ENCODE results near the gene TRIP12. TPM values are rescaled to one million over a fixed set of nuclear protein-coding genes. Genes with fewer than 3 reads are reported as not detected.

Gene TRIP12
- total RNA-seq: 254 and 274 TPM in 2 replicates
- 140 TPM for total RNA-seq (2013)
- polyA plus RNA-seq: 30.9 and 56.1 TPM in 2 replicates
- 126 and 135 TPM in 2 replicates for polyA minus RNA-seq

DNA sequence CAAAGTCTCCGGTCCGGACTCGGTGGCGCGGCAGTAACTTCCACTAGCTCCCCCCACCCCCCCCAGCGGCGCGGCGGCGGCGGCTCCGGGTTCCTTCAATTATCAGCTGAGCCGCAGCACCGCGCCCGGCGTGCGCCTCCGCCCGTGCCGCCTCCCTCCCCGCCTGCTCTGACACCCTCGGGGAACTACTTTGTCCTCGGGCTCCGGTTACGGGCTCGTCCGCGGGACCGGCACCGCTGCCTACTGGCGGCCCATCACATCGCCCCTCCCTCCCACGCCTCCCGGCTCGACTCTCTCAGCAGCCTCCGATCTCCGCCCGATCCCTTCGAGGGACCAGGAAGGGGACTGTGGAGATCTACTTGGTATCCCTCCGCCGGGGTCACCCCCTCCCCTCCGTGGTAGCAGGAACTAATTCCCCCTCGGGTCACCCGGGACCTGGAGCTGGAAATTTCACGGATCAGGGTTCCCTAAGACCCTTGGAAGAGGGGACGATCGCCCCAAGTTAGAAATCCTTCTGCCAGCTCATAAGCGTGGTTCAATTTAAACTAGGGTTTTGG is at the start of gene TRIP12:
TSS of gene TRIP12 (minus strand) at position 118 of the 557 bp plus-strand sequence. CDS start 41,930 bp downstream, outside the sequence.
- Histone ChIP-seq H3K79me2 (ENCODE audit: control insufficient read depth, insufficient read depth, low read length) (peaks cover 50% of the 10 kb centered on the region), H3K27me3 (replicated peaks in 1 of 4; ENCODE audit: control extremely low read depth in 1 of 4, control insufficient read depth in 3 of 4, insufficient read depth in 4 of 4, low read length in 3 of 4) (no peaks in the 10 kb centered on the region), H3K36me3 (replicated peaks in 1 of 2; ENCODE audit: control extremely low read depth in 1 of 2, control insufficient read depth in 1 of 2, extremely low read depth in 1 of 2, insufficient read depth in 2 of 2, low read length in 1 of 2) (peaks cover 1 to 9% of the 10 kb centered on the region in 2 experiments), H3K4me2 (replicated peaks; ENCODE audit: low read depth, low read length, poor library complexity, severe bottlenecking) (peak within 1 kb of the TSS; percentile 83), H3K4me1 (ENCODE audit: control insufficient read depth in 2 of 2, insufficient read depth in 2 of 2, low read length in 2 of 2) (peaks cover 20 to 24% of the 10 kb centered on the region in 2 donors), H3K4me3 (ENCODE audit: control extremely low read depth in 1 of 5, extremely low read depth in 1 of 5, insufficient read depth in 1 of 5, low read depth in 2 of 5, low read length in 4 of 5) (peak within 1 kb of the TSS; percentile 83 to 98 (median 93)), H2AFZ (ENCODE audit: insufficient read depth, low read depth, low read length, poor library complexity, severe bottlenecking) (peak within 1 kb of the TSS; percentile 97), H3K27ac (ENCODE audit: low read length in 2 of 2) (peak within 1 kb of the TSS; percentile 83 to 98), H3K9me3 (ENCODE audit: control extremely low read depth in 1 of 3, control insufficient read depth in 2 of 3, insufficient read depth in 1 of 3, low read length in 2 of 3) (no peaks in the 10 kb centered on the region), H4K20me1 (ENCODE audit: control insufficient read depth, insufficient read depth, low read length, poor library complexity, severe bottlenecking) (peaks cover 8% of the 10 kb centered on the region), H3K9ac (ENCODE audit: low read length) (peak within 1 kb of the TSS; percentile 93)
- POLR2A ChIA-PET: interaction anchor here (0.6 to 2.3 kb wide), 7 partner anchors 11 to 713 kb away, joined by 3 to 7 read pairs (median 4); no protein-coding TSS in a partner anchor
- TF ChIP-seq EZH2 (IDR thresholded peaks at IDR 0.05; ENCODE audit: borderline replicate concordance, insufficient read depth, low read depth, low read length, poor library complexity, severe bottlenecking): no peak
- TF ChIP-seq, protein P1, sequence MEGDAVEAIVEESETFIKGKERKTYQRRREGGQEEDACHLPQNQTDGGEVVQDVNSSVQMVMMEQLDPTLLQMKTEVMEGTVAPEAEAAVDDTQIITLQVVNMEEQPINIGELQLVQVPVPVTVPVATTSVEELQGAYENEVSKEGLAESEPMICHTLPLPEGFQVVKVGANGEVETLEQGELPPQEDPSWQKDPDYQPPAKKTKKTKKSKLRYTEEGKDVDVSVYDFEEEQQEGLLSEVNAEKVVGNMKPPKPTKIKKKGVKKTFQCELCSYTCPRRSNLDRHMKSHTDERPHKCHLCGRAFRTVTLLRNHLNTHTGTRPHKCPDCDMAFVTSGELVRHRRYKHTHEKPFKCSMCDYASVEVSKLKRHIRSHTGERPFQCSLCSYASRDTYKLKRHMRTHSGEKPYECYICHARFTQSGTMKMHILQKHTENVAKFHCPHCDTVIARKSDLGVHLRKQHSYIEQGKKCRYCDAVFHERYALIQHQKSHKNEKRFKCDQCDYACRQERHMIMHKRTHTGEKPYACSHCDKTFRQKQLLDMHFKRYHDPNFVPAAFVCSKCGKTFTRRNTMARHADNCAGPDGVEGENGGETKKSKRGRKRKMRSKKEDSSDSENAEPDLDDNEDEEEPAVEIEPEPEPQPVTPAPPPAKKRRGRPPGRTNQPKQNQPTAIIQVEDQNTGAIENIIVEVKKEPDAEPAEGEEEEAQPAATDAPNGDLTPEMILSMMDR (IDR thresholded peaks at IDR 0.05): no peak
- WGBS (ENCODE audit: insufficient coverage): 0% methylated on average over 49 of the region's 49 CpGs
- DNase-seq: peak; percentile 99
- H3K4me3 Mint-ChIP-seq: peak within 1 kb of the TSS; percentile 96
- H3K27ac Mint-ChIP-seq: peak within 1 kb of the TSS; percentile 97
- H3K9me3 Mint-ChIP-seq (ENCODE audit: insufficient read depth): peaks cover 3% of the 10 kb centered on the region
- ATAC-seq (ENCODE audit: low read depth): peak; percentile 75
- H3K4me1 Mint-ChIP-seq: peaks cover 39% of the 10 kb centered on the region
- CTCF ChIA-PET: interaction anchor here (1.0 to 1.9 kb wide), 4 partner anchors 11 to 121 kb away, joined by 3 to 13 read pairs (median 4); no protein-coding TSS in a partner anchor
- H3K27me3 Mint-ChIP-seq: no peaks in the 10 kb centered on the region
- intact Hi-C loops (cut with micrococcal nuclease): loop anchor here (2.0 to 5.0 kb wide), 2 partner anchors 145 to 790 kb away; partner anchors contain the start of gene CAB39

DNA sequence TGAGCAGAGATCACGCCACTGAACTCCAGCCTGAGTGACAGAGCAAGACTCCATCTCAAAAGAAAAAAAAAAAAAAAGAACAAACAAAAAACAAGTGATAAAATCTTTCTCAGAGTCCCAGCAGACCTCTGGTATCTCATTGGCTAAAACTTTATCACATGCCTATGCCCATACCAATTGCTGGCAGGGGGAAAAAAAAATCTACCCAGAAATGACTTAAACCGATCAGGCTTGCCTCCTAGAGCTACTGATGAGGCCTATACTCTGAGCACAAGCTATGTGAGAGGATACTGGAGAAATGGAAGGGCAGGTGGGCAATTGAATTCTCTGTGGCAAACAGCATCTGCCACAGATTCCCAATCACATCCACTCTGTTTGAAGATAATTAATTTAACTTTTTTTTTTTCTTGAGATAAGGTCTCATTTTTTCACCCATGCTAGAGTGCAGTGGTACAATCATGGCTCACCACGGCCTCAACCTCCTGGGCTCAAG is 49.5 kb upstream of the TRIP12 start:
- no peak for TF ChIP-seq EZH2 (IDR thresholded peaks at IDR 0.05; ENCODE audit: borderline replicate concordance, insufficient read depth, low read depth, low read length, poor library complexity, severe bottlenecking)
- TF ChIP-seq, protein P1 (IDR thresholded peaks at IDR 0.05): no peak
- Mint-ChIP-seq H3K27ac (no peak overlapping the region), H3K27me3 (no peaks in the 10 kb centered on the region), H3K9me3 (ENCODE audit: insufficient read depth) (no peaks in the 10 kb centered on the region), H3K4me3 (no peak overlapping the region), H3K4me1 (no peaks in the 10 kb centered on the region)
- no CpG with 5 or more reads among the region's 3 CpGs for WGBS (ENCODE audit: insufficient coverage)
- ChIA-PET POLR2A (interaction anchor here (0.7 kb wide), 1 partner anchor 31 kb away, joined by 8 read pairs; no protein-coding TSS in a partner anchor), CTCF (no interaction called here)
- intact Hi-C loops (cut with micrococcal nuclease): no loop called here
- no peaks in the 10 kb centered on the region for H3K36me3 ChIP-seq (replicated peaks in 1 of 2; ENCODE audit: control extremely low read depth in 1 of 2, control insufficient read depth in 1 of 2, extremely low read depth in 1 of 2, insufficient read depth in 2 of 2, low read length in 1 of 2)
- no peaks in the 10 kb centered on the region for H3K79me2 ChIP-seq (ENCODE audit: control insufficient read depth, insufficient read depth, low read length)
- no peak overlapping the region for H3K4me2 ChIP-seq (replicated peaks; ENCODE audit: low read depth, low read length, poor library complexity, severe bottlenecking)
- no peak overlapping the region for H2AFZ ChIP-seq (ENCODE audit: insufficient read depth, low read depth, low read length, poor library complexity, severe bottlenecking)
- DNase-seq (no peak), ATAC-seq (ENCODE audit: low read depth) (no peak)
- H4K20me1 ChIP-seq (ENCODE audit: control insufficient read depth, insufficient read depth, low read length, poor library complexity, severe bottlenecking): no peaks in the 10 kb centered on the region
- H3K9ac ChIP-seq (ENCODE audit: low read length): no peak overlapping the region
- H3K27me3 ChIP-seq (replicated peaks in 1 of 4; ENCODE audit: control extremely low read depth in 1 of 4, control insufficient read depth in 3 of 4, insufficient read depth in 4 of 4, low read length in 3 of 4): no peaks in the 10 kb centered on the region
- no peak overlapping the region for H3K27ac ChIP-seq (ENCODE audit: low read length in 2 of 2)
- H3K4me3 ChIP-seq (ENCODE audit: control extremely low read depth in 1 of 5, extremely low read depth in 1 of 5, insufficient read depth in 1 of 5, low read depth in 2 of 5, low read length in 4 of 5): no peak overlapping the region
- no peaks in the 10 kb centered on the region for H3K4me1 ChIP-seq (ENCODE audit: control insufficient read depth in 2 of 2, insufficient read depth in 2 of 2, low read length in 2 of 2)
- H3K9me3 ChIP-seq (ENCODE audit: control extremely low read depth in 1 of 3, control insufficient read depth in 2 of 3, insufficient read depth in 1 of 3, low read length in 2 of 3): no peaks in the 10 kb centered on the region
